NB4 (cell line): Measurements from ENCODE around the gene EPB41L2.
"Not testable (repeated sequence)": the region's sequence is repeated elsewhere in the genome, so short reads cannot be mapped to it uniquely, and the experiment has no call there.

Experiments used
- DNase-seq: peaks from one replicate; pipeline ENCODE4 v3.0.0; 2010; ENCODE audit warnings: low read depth
- H3K4me3 ChIP-seq: one replicate; pipeline ENCODE4 v1.5.1; 2011; ENCODE audit warnings: mild to moderate bottlenecking, low read depth, low read length, moderate library complexity
- MYC ChIP-seq: IDR thresholded peaks from 2 replicates; pipeline ENCODE4 v1.6.1; 2011; ENCODE audit warnings: low read depth, low read length
- POLR2A ChIP-seq: IDR thresholded peaks from 2 replicates; pipeline ENCODE4 v1.6.1; 2011; ENCODE audit warnings: mild to moderate bottlenecking; ENCODE audit not compliant: insufficient read length; ENCODE audit errors: extremely low read depth
- TF ChIP-seq, protein P1 (sequence below): IDR thresholded peaks from one replicate; pipeline ENCODE4 v1.5.1; 2012; ENCODE audit warnings: low read depth, low read length
- TF ChIP-seq, protein P2 (sequence below): IDR thresholded peaks from 2 replicates; pipeline ENCODE4 v1.6.1; 2011; ENCODE audit warnings: low read depth, low read length

The EPB41L2 gene

DNA sequence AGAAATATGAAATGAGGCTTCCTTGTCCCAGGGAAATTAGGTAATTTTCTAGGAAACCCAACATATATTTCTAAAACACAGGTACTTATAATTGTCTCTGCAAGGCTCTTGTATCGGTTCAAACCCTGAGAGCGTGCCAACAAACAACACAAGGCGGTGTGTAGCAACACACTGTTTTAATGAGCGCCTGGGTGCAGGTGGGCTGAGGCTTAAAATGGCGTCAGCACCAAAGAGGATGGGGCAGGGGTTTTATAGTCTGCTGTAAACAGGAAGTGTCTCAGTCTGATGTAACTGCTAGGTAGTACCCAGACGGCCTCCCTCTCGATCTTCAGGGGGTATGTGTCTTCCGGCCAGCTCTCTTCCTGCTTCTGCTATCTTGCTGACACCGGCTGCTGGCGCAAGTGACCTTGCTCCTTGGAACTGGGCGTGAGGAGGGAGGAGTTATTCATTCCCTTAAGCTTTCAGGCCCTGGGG, 69.7 kb downstream of the EPB41L2 start:
- DNase-seq, result peak; percentile 24
- TF ChIP-seq MYC, result no peak
- TF ChIP-seq, protein P1, sequence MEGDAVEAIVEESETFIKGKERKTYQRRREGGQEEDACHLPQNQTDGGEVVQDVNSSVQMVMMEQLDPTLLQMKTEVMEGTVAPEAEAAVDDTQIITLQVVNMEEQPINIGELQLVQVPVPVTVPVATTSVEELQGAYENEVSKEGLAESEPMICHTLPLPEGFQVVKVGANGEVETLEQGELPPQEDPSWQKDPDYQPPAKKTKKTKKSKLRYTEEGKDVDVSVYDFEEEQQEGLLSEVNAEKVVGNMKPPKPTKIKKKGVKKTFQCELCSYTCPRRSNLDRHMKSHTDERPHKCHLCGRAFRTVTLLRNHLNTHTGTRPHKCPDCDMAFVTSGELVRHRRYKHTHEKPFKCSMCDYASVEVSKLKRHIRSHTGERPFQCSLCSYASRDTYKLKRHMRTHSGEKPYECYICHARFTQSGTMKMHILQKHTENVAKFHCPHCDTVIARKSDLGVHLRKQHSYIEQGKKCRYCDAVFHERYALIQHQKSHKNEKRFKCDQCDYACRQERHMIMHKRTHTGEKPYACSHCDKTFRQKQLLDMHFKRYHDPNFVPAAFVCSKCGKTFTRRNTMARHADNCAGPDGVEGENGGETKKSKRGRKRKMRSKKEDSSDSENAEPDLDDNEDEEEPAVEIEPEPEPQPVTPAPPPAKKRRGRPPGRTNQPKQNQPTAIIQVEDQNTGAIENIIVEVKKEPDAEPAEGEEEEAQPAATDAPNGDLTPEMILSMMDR, result no peak
- TF ChIP-seq, protein P2, sequence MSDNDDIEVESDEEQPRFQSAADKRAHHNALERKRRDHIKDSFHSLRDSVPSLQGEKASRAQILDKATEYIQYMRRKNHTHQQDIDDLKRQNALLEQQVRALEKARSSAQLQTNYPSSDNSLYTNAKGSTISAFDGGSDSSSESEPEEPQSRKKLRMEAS, result no peak
- TF ChIP-seq POLR2A, result no peak
- H3K4me3 ChIP-seq, result no peak overlapping the region

GRCh38 chr6:130991422-130992137, 71.5 kb downstream of the EPB41L2 start:
- H3K4me3 ChIP-seq, result no peak overlapping the region
- no peak for DNase-seq
- TF ChIP-seq POLR2A (no peak), MYC (no peak)
- TF ChIP-seq, protein P2, result no peak
- TF ChIP-seq, protein P1, result no peak

- not testable (repeated sequence) for DNase-seq
Observed at GRCh38 chr6:130987539-130987938, 75.5 kb downstream of the EPB41L2 start.

DNA sequence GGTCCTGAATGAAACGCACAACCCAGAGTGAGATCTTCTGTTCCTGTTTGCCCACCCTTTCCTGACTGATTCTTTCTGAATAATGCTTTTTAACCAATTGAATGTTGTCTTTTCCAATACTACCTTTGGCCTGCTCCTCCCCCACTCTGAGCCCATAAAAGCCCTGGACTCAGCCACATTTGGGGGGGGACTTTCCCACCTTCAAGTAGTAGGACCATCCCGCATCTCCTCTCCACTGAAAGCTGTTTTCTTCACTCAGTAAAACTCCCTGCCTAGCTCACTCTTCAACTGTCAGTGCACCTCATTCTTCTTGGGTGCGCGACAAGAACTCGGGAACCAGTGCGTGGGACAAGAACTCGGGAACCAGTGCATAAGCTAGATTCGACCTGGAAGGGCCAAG, 77.9 kb downstream of the EPB41L2 start:
- TF ChIP-seq, protein P2, result no peak
- TF ChIP-seq POLR2A (no peak), MYC (no peak)
- TF ChIP-seq, protein P1, result no peak
- DNase-seq, result no peak
- H3K4me3 ChIP-seq, result no peak overlapping the region

More at GRCh38 chr6:130987539-130987938, 75.5 kb downstream of the EPB41L2 start:
- not testable (repeated sequence) for H3K4me3 ChIP-seq

- TF ChIP-seq, protein P2, result no peak
- TF ChIP-seq MYC, result no peak
- no peak for TF ChIP-seq POLR2A
- TF ChIP-seq, protein P1, result no peak
- DNase-seq, result no peak
- H3K4me3 ChIP-seq, result no peak overlapping the region
Observed at GRCh38 chr6:130982941-130983456, 80.0 kb downstream of the EPB41L2 start.

- TF ChIP-seq MYC (no peak), POLR2A (no peak)
- TF ChIP-seq, protein P1, result no peak
- TF ChIP-seq, protein P2, result no peak
- no peak overlapping the region for H3K4me3 ChIP-seq
- no peak for DNase-seq
Observed at GRCh38 chr6:130982135-130982534, 80.9 kb downstream of the EPB41L2 start.
